Measurements from ENCODE around the gene COL6A3.

The COL6A3 gene

GRCh38 chr2:237449193-237449881 lies 35.4 kb upstream of the COL6A3 start:
- Histone ChIP-seq H3K4me1 (ENCODE audit: insufficient read depth, low read length, poor library complexity, severe bottlenecking) (peaks cover 14% of the 10 kb centered on the region), H3K4me2 (ENCODE audit: low read depth, low read length, poor library complexity, severe bottlenecking) (no peak overlapping the region)
- no peak for TF ChIP-seq EZH2phosphoT487 (IDR thresholded peaks at IDR 0.05; ENCODE audit: borderline replicate concordance)
- TF ChIP-seq CTCF (conservative IDR thresholded peaks at IDR 0.05; ENCODE audit: low read length): no peak

GRCh38 chr2:237448626-237449025 lies 34.7 kb upstream of the COL6A3 start:
- Histone ChIP-seq H3K4me3 (ENCODE audit: low read length, poor library complexity, severe bottlenecking) (no peak overlapping the region), H3K9me2 (replicated peaks; ENCODE audit: low read depth, low read length) (no peaks in the 10 kb centered on the region), H2AFZ (ENCODE audit: low read length) (no peak overlapping the region), H3K9me3 (ENCODE audit: insufficient read depth, low read depth, low read length) (no peaks in the 10 kb centered on the region), H3K4me1 (ENCODE audit: insufficient read depth, low read length, poor library complexity, severe bottlenecking) (peaks cover 14% of the 10 kb centered on the region), H3K36me3 (ENCODE audit: insufficient read depth, low read length) (no peaks in the 10 kb centered on the region), H3K4me2 (ENCODE audit: low read depth, low read length, poor library complexity, severe bottlenecking) (no peak overlapping the region), H3K27me3 (ENCODE audit: insufficient read depth, low read length, poor library complexity, severe bottlenecking) (no peaks in the 10 kb centered on the region), H4K20me1 (ENCODE audit: insufficient read depth, low read length, poor library complexity, severe bottlenecking) (no peaks in the 10 kb centered on the region), H3F3A (ENCODE audit: low read depth) (no peaks in the 10 kb centered on the region), H3K79me2 (ENCODE audit: insufficient read depth, low read length) (no peaks in the 10 kb centered on the region), H3K9ac (ENCODE audit: low read depth, low read length, poor library complexity, severe bottlenecking) (no peak overlapping the region)
- TF ChIP-seq EZH2phosphoT487 (IDR thresholded peaks at IDR 0.05; ENCODE audit: borderline replicate concordance) (no peak), CTCF (conservative IDR thresholded peaks at IDR 0.05; ENCODE audit: low read length) (no peak)

More at GRCh38 chr2:237449193-237449881, 35.4 kb upstream of the COL6A3 start:
- H3K36me3 ChIP-seq (ENCODE audit: insufficient read depth, low read length): no peaks in the 10 kb centered on the region
- H4K20me1 ChIP-seq (ENCODE audit: insufficient read depth, low read length, poor library complexity, severe bottlenecking): no peaks in the 10 kb centered on the region
- H3K9ac ChIP-seq (ENCODE audit: low read depth, low read length, poor library complexity, severe bottlenecking): no peak overlapping the region
- no peaks in the 10 kb centered on the region for H3F3A ChIP-seq (ENCODE audit: low read depth)
- no peaks in the 10 kb centered on the region for H3K9me3 ChIP-seq (ENCODE audit: insufficient read depth, low read depth, low read length)
- no peaks in the 10 kb centered on the region for H3K79me2 ChIP-seq (ENCODE audit: insufficient read depth, low read length)
- no peaks in the 10 kb centered on the region for H3K27me3 ChIP-seq (ENCODE audit: insufficient read depth, low read length, poor library complexity, severe bottlenecking)
- no peak overlapping the region for H3K4me3 ChIP-seq (ENCODE audit: low read length, poor library complexity, severe bottlenecking)
- H2AFZ ChIP-seq (ENCODE audit: low read length): 0 out of 2 replicates have a peak overlapping the region, but pooled peaks have one; percentile 15
- no peaks in the 10 kb centered on the region for H3K9me2 ChIP-seq (replicated peaks; ENCODE audit: low read depth, low read length)

- H3K4me2 ChIP-seq (ENCODE audit: low read depth, low read length, poor library complexity, severe bottlenecking): no peak overlapping the region
- TF ChIP-seq CTCF (conservative IDR thresholded peaks at IDR 0.05; ENCODE audit: low read length) (no peak), EZH2phosphoT487 (IDR thresholded peaks at IDR 0.05; ENCODE audit: borderline replicate concordance) (no peak)
Observed at GRCh38 chr2:237448171-237448570, 34.2 kb upstream of the COL6A3 start.

More at GRCh38 chr2:237448171-237448570, 34.2 kb upstream of the COL6A3 start:
- peaks cover 14% of the 10 kb centered on the region for H3K4me1 ChIP-seq (ENCODE audit: insufficient read depth, low read length, poor library complexity, severe bottlenecking)
- H3K9me3 ChIP-seq (ENCODE audit: insufficient read depth, low read depth, low read length): no peaks in the 10 kb centered on the region
- no peak overlapping the region for H2AFZ ChIP-seq (ENCODE audit: low read length)
- no peak overlapping the region for H3K4me3 ChIP-seq (ENCODE audit: low read length, poor library complexity, severe bottlenecking)
- H3K9ac ChIP-seq (ENCODE audit: low read depth, low read length, poor library complexity, severe bottlenecking): no peak overlapping the region
- no peaks in the 10 kb centered on the region for H3K36me3 ChIP-seq (ENCODE audit: insufficient read depth, low read length)
- no peaks in the 10 kb centered on the region for H3K79me2 ChIP-seq (ENCODE audit: insufficient read depth, low read length)
- H3K27me3 ChIP-seq (ENCODE audit: insufficient read depth, low read length, poor library complexity, severe bottlenecking): no peaks in the 10 kb centered on the region
- H4K20me1 ChIP-seq (ENCODE audit: insufficient read depth, low read length, poor library complexity, severe bottlenecking): no peaks in the 10 kb centered on the region
- no peaks in the 10 kb centered on the region for H3F3A ChIP-seq (ENCODE audit: low read depth)
- no peaks in the 10 kb centered on the region for H3K9me2 ChIP-seq (replicated peaks; ENCODE audit: low read depth, low read length)

All from Loucy (cell line).